K562 (cell line): ENCODE data around the gene TMEM167A. TPM values are rescaled to one million over a fixed set of nuclear protein-coding genes. Genes with fewer than 3 reads are reported as not detected.

Experiments
- C11orf30 ChIP-seq: fragments of 450-650 bp; IDR thresholded peaks from 2 replicates; pipeline ENCODE4 v1.6.1; 2016; ENCODE audit warnings: low read depth, mild to moderate bottlenecking
- CLOCK ChIP-seq: fragments of 250-450 bp; sonication (Bioruptor Pico); IDR thresholded peaks from 2 replicates; pipeline ENCODE4 v1.4.0; 2020; ENCODE audit warnings: mild to moderate bottlenecking, moderate library complexity, borderline replicate concordance
- CTCF ChIP-seq, 3 experiments: IDR thresholded peaks in 2 of 3; conservative IDR thresholded peaks in 1 of 3; 2 replicates each; pipeline ENCODE4 v1.5.1; 2011 to 2012; ENCODE audit warnings: low read length in 3 of 3, mild to moderate bottlenecking in 3 of 3, control low read depth in 2 of 3, improper control_type of control experiment in 1 of 3, inconsistent platforms in 1 of 3, low read depth in 1 of 3, mixed read lengths in 1 of 3, moderate library complexity in 1 of 3; ENCODE audit not compliant: insufficient read depth in 2 of 3
- DMBX1 ChIP-seq: fragments of 250-450 bp; sonication (Bioruptor Pico); IDR thresholded peaks from 2 replicates; pipeline ENCODE4 v1.8.0; 2022; ENCODE audit warnings: inconsistent platforms, mild to moderate bottlenecking, moderate library complexity, borderline replicate concordance
- NFIX ChIP-seq: fragments of 250-450 bp; sonication (Bioruptor Pico); IDR thresholded peaks from 2 replicates; pipeline ENCODE4 v1.4.0; 2020; ENCODE audit warnings: low read depth, mild to moderate bottlenecking, moderate library complexity
- NR2C2 ChIP-seq, 2 experiments: fragments of 200-800 bp in 1 of 2; sonication (Bioruptor generic) in 1 of 2; sonication (generic) in 1 of 2; formaldehyde crosslinking in 1 of 2; IDR thresholded peaks; 2 replicates each; pipeline versions ENCODE4 v1.6.1 to v1.8.0; 2016 to 2022; ENCODE audit warnings: mild to moderate bottlenecking in 1 of 2, missing compliant biosample characterization in 1 of 2, missing genetic modification characterization in 1 of 2, missing genetic modification reagents in 1 of 2
- NRF1 ChIP-seq, 2 experiments: fragments of 450-650 bp; IDR thresholded peaks in 1 of 2; conservative IDR thresholded peaks in 1 of 2; 2 replicates each; pipeline ENCODE4 v1.6.1; 2014; ENCODE audit warnings: mild to moderate bottlenecking in 2 of 2
- PML ChIP-seq: IDR thresholded peaks from 2 replicates; pipeline ENCODE4 v1.6.1; 2012; ENCODE audit warnings: low read length, inconsistent platforms
- RAD51 ChIP-seq: fragments of 450-650 bp; IDR thresholded peaks from 2 replicates; pipeline ENCODE4 v1.7.1; 2016; ENCODE audit warnings: low read depth, mild to moderate bottlenecking, borderline replicate concordance
- RBM15 ChIP-seq: fragments of 200-400 bp; formaldehyde crosslinking; IDR thresholded peaks from 2 replicates; pipeline ENCODE4 v1.6.1; 2018; ENCODE audit warnings: mild to moderate bottlenecking, low read length, moderate library complexity; ENCODE audit not compliant: insufficient read depth
- RFX7 ChIP-seq: fragments of 250-450 bp; sonication (Bioruptor Pico); IDR thresholded peaks from 2 replicates; pipeline ENCODE4 v1.5.1; 2021; ENCODE audit warnings: mild to moderate bottlenecking
- RREB1 ChIP-seq: fragments of 250-450 bp; sonication (Bioruptor Pico); IDR thresholded peaks from 2 replicates; pipeline ENCODE4 v1.4.0; 2020
- SMC3 ChIP-seq: conservative IDR thresholded peaks from 2 replicates; pipeline ENCODE4 v1.6.1; 2011; ENCODE audit warnings: low read depth, low read length, improper control_type of control experiment; ENCODE audit not compliant: insufficient read depth
- SP1 ChIP-seq: sonication (generic); formaldehyde crosslinking; IDR thresholded peaks from 2 replicates; pipeline ENCODE4 v1.8.1; 2022; ENCODE audit warnings: mild to moderate bottlenecking, missing genetic modification reagents
- TAF15 ChIP-seq: fragments of 200-400 bp; formaldehyde crosslinking; IDR thresholded peaks from 2 replicates; pipeline ENCODE4 v1.6.1; 2017; ENCODE audit warnings: mild to moderate bottlenecking, low read depth, low read length, moderate library complexity
- ZNF263 ChIP-seq: sonication (generic); formaldehyde crosslinking; IDR thresholded peaks from 2 replicates; pipeline ENCODE4 v1.8.0; 2022; ENCODE audit warnings: mild to moderate bottlenecking, missing genetic modification reagents, borderline replicate concordance
- polyA plus RNA-seq, 8 experiments: library from polyadenylated mRNA; depleted of rRNA in 4 of 8; stranded (reverse) in 5 of 8; unstranded in 3 of 8; fragments of >200 nt; fragmentation: Nextera tagmentation in 2 of 8; fragmentation: Illumina TruSeq in 1 of 8; extraction: Ambion mirVana in 2 of 8; extraction: Trizol in 1 of 8; gene quantifications; 2 replicates each; pipeline versions ENCODE4 v1.2.1 to v1.2.3, GENCODE V29; 2011 to 2014; ENCODE audit warnings: inconsistent platforms in 1 of 8, missing spikeins in 1 of 8
- total RNA-seq, 7 experiments: library from RNA; depleted of rRNA in 6 of 7; stranded (reverse); fragments of >200 nt in 6 of 7; fragmentation: Illumina TruSeq in 2 of 7; extraction: Trizol in 2 of 7; gene quantifications; 2 replicates each; pipeline versions ENCODE4 v1.2.1 to v1.2.3, GENCODE V29; 2011 to 2021; ENCODE audit warnings: low replicate concordance in 1 of 7

The TMEM167A gene
- total and polyA plus RNA-seq, 9 of the 15 experiments (the other 6 are each of a cell fraction or from before 2014, with no cell fraction given), result 35.3 to 458 (median 110) TPM

GRCh38 chr5:83076742-83077661 is at the start of gene TMEM167A, which contains the start of gene XRCC4 (continued):
- TF ChIP-seq CLOCK (CRISPR knock-in tag) (no peak), NR2C2 (CRISPR knock-in tag; IDR thresholded peaks at IDR 0.05) (no peak), NR2C2 (tag; IDR thresholded peaks at IDR 0.05) (peak; percentile 78), RREB1 (CRISPR knock-in tag) (no peak), RBM15 (no peak), ZNF263 (CRISPR knock-in tag) (no peak), NRF1 (conservative IDR thresholded peaks at IDR 0.05 in 1 of 2, IDR thresholded peaks at IDR 0.05 in 1 of 2) (0 out of 4 replicates have a peak, but pooled peaks have one; percentile 18 to 22), C11orf30 (peak; percentile 61), RAD51 (peak; percentile 7; the same call in 1 of the 2 replicates), DMBX1 (CRISPR knock-in tag) (no peak), CTCF (IDR thresholded peaks at IDR 0.05 in 2 of 3, conservative IDR thresholded peaks at IDR 0.05 in 1 of 3; ENCODE audit: insufficient read depth in 2 of 3, low read depth in 1 of 3, low read length in 3 of 3) (no peak), RFX7 (CRISPR knock-in tag) (no peak), NFIX (CRISPR knock-in tag) (no peak), SMC3 (no peak), PML (peak; percentile 74), SP1 (0 out of 2 replicates have a peak, but pooled peaks have one; percentile 50), TAF15 (no peak)
